RWPE2 (cell line): ENCODE measurements around the gene MORN5.

Source experiments
- ATAC-seq: fragments of 200-7000 bp; cut with Tn5 transposase; 3 replicates; pipeline ENCODE4 v1.9.1; 2021; ENCODE audit warnings: low read depth
- DNase-seq: peaks from one replicate; pipeline ENCODE4 v3.0.0-alpha.2; 2020; ENCODE audit warnings: low spot score
- H3K27ac ChIP-seq: fragments of 450-650 bp; 2 replicates; pipeline ENCODE4 v1.5.1; 2017; ENCODE audit warnings: mild to moderate bottlenecking; ENCODE audit not compliant: poor library complexity, severe bottlenecking
- H3K27me3 ChIP-seq: fragments of 250-450 bp; sonication (Bioruptor Pico); 2 replicates; pipeline ENCODE4 v1.5.1; 2021; ENCODE audit warnings: mild to moderate bottlenecking, moderate library complexity; ENCODE audit not compliant: insufficient read depth, poor library complexity, severe bottlenecking
- H3K36me3 ChIP-seq: fragments of 250-450 bp; sonication (Bioruptor Pico); 2 replicates; pipeline ENCODE4 v1.5.1; 2020; ENCODE audit warnings: low read depth, mild to moderate bottlenecking, moderate library complexity
- H3K4me1 ChIP-seq: fragments of 250-450 bp; sonication (Bioruptor Pico); 2 replicates; pipeline ENCODE4 v1.5.1; 2021; ENCODE audit warnings: mild to moderate bottlenecking, moderate library complexity; ENCODE audit not compliant: insufficient read depth, poor library complexity, severe bottlenecking
- H3K4me3 ChIP-seq: fragments of 250-450 bp; sonication (Bioruptor Pico); 2 replicates; pipeline ENCODE4 v1.5.1; 2021; ENCODE audit warnings: mild to moderate bottlenecking, moderate library complexity; ENCODE audit not compliant: severe bottlenecking
- H3K9me3 ChIP-seq: fragments of 250-450 bp; sonication (Bioruptor Pico); 2 replicates; pipeline ENCODE4 v1.5.1; 2021; ENCODE audit warnings: mild to moderate bottlenecking, moderate library complexity; ENCODE audit not compliant: severe bottlenecking
- CTCF ChIP-seq: fragments of 450-650 bp; IDR thresholded peaks from one replicate; pipeline ENCODE4 v1.5.1; 2017; ENCODE audit warnings: mild to moderate bottlenecking, moderate library complexity; ENCODE audit not compliant: poor library complexity, severe bottlenecking

Gene MORN5

GRCh38 chr9:122215663-122216062 lies 56.0 kb downstream of the MORN5 start:
- Histone ChIP-seq H3K4me3 (no peak overlapping the region), H3K4me1 (no peaks in the 10 kb centered on the region), H3K27ac (no peak overlapping the region), H3K9me3 (no peaks in the 10 kb centered on the region), H3K27me3 (peaks cover 23% of the 10 kb centered on the region), H3K36me3 (no peaks in the 10 kb centered on the region)
- ATAC-seq: no peak
- no peak for TF ChIP-seq CTCF
- DNase-seq: no peak

DNA sequence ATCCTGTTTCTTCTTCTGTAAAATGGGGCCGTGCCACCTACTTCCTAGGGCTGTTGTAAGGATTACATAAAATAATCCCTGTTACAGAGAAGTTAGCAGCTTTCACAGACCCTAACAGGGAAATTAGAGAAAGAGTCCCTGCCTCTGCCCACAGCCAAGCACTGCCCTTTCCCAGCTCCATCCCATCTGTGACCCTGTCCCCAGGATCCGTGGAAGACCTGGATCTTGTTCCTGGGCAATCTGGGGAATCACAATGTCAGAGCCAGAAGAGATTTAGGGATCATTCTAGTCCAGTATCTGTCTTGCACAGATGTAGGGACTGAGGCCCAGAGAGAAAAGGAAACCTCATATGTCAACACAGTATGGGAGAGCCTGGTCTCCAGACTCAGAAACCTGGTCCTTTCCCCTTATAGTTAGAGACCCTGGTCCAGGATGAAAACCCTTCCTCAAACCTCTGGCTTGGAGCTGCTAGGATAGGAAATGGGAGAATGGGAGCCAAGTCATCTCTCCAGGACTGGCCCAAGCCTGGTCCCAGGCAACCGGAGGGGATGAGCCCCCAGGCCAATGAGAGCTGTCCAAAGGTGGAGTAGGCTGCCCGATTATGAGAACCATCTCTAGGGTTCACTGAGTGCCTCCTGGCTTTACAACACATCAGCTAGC lies 56.6 kb downstream of the MORN5 start:
- no peaks in the 10 kb centered on the region for H3K36me3 ChIP-seq
- no peak for TF ChIP-seq CTCF
- no peak for DNase-seq
- H3K9me3 ChIP-seq: no peaks in the 10 kb centered on the region
- H3K27ac ChIP-seq: no peak overlapping the region
- H3K27me3 ChIP-seq: peaks cover 24% of the 10 kb centered on the region
- H3K4me1 ChIP-seq: no peaks in the 10 kb centered on the region
- no peak overlapping the region for H3K4me3 ChIP-seq
- no peak for ATAC-seq

DNA sequence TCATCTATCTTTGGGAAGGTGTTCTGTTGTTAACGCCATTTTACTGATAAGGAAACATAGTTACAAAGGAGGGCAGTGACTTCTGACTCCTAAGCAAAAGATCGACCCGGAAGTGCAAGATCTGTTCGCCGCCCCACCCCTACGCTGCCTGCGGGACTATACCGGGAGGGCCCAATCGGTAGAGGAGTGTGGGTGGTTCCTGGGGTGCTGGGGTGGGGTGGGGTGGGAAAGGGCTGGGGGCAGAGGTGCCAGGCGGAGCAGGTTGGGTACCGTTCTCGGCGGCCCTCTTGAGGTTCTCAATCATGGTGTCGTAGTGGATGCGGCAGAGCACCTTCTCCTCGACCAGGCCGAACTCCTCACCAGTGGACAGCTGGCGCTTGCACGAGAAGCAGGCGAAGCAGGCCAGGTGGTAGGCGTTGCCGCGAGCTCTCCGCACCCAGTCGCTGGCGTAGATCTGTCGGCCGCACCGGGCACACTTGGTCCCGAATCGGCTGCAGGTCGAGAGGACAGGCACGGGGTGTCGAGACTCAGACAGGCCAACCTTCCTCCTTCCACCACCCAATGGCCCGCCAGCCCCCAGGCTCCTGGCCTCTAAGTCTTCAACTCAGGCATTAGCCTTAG lies 57.2 kb downstream of the MORN5 start:
- H3K4me3 ChIP-seq: no peak overlapping the region
- TF ChIP-seq CTCF: no peak
- H3K9me3 ChIP-seq: no peaks in the 10 kb centered on the region
- DNase-seq: no peak
- no peaks in the 10 kb centered on the region for H3K36me3 ChIP-seq
- H3K27me3 ChIP-seq: peaks cover 24% of the 10 kb centered on the region
- no peak overlapping the region for H3K27ac ChIP-seq
- no peak for ATAC-seq
- no peaks in the 10 kb centered on the region for H3K4me1 ChIP-seq

DNA sequence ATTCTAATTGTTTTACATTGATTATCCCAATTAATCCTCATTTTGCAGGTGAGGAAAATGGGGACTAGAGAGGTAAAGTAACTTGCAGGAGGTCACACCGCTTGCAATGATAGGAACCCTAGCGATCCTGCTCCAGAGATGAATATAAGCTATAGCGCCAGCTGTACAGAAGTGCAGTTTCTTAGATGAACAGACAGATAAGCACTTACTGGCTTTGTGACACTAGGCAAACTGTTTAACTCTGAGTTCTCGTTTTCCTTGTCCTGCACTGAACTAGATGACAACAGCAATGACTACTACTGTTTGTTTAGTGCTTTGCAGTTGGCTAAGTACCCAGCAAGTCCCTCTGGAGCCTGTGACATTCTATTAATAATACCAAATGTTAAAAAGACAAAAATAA lies 57.9 kb downstream of the MORN5 start:
- peaks cover 24% of the 10 kb centered on the region for H3K27me3 ChIP-seq
- no peak overlapping the region for H3K27ac ChIP-seq
- no peaks in the 10 kb centered on the region for H3K36me3 ChIP-seq
- ATAC-seq: no peak
- no peak for DNase-seq
- no peaks in the 10 kb centered on the region for H3K4me1 ChIP-seq
- H3K4me3 ChIP-seq: no peak overlapping the region
- no peaks in the 10 kb centered on the region for H3K9me3 ChIP-seq
- TF ChIP-seq CTCF: no peak
